ENCODE measurements around the gene SLAMF7.

SLAMF7 gene

GRCh38 chr1:160716013-160716412, 23.0 kb upstream of the SLAMF7 start:
- H3K27ac ChIP-seq: no peak overlapping the region
- no peak for TF ChIP-seq ZFX (IDR thresholded peaks at IDR 0.05; ENCODE audit: borderline replicate concordance)
- no peak for TF ChIP-seq CTCF (IDR thresholded peaks at IDR 0.05)

DNA sequence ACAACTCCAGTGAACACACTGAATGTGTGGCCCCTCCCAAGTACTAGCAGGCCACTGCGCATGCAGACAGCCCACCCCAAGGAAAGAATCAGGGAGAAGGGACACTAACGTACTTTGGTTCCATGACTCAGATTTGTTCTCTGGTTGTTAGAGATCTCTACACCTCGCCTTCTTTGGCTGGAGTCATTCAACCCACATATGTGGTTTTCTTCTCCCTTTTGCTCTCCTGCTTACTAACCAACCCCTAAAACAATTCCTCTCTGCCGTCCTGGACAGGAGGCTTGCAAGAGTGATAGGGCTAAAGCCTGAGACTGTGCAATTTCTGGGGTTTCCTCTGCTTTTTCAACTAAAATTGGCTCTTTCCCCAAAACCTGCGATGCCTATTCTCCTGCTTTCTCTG, 21.7 kb upstream of the SLAMF7 start:
- TF ChIP-seq CTCF (IDR thresholded peaks at IDR 0.05) (no peak), ZFX (IDR thresholded peaks at IDR 0.05; ENCODE audit: borderline replicate concordance) (no peak)

DNA sequence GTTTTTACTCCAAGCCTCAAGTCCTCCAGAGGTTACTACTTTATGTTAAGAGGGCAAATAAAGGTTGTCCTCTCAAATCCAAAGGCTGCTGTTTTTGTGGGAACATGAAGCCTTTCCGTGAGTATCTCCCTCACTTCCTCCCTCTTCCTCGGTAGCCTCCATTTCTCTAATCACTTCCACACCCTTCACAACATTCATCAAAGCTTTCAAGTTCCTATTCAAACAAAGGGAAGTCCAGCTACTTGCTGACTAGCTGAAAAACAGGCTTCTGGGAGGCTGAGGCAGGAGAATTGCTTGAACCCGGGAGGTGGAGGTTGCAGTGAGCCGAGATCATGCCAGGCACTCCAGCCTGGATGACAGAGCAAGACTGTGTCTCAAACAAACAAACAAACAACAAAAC, 20.8 kb upstream of the SLAMF7 start:
- no peak overlapping the region for H3K27ac ChIP-seq
- no peak for TF ChIP-seq CTCF (IDR thresholded peaks at IDR 0.05)
- no peak for TF ChIP-seq ZFX (IDR thresholded peaks at IDR 0.05; ENCODE audit: borderline replicate concordance)

More for the DNA sequence above, 21.7 kb upstream of the SLAMF7 start:
- H3K27ac ChIP-seq: no peak overlapping the region

DNA sequence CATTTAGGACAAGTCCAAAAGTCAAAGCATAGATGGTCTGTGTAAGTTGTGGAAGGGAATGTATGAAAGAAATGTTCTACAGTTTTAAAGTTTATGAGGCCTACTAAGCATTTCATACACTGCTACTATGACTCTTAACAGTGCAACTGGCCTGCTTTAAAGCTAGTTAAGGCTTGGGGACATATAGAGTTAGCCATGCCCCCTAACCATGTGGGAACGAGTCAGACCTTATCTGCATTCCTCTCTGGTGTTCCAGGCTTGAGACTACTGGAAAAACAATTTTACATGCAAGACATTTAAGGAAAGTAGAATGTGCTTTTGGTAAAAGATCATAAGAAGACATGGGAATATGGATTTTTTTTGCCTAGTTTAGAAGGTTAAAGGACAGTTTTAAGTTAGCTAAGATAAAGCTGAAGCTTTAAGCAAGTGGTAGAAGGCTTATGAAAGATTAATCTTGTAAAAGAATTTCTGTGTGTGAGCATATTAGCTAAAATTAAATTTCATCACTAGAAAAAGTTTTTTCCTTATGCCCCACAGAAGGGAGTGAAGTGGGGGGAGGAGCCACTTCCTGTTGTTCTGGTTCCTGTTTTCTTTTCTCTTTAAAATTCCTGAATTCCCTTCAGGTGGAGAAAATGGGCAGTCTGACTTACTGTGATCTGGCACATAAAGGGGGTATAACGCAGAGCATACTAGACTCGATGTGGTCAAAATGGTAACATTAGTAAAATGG, 18.5 kb upstream of the SLAMF7 start:
- no peak overlapping the region for H3K27ac ChIP-seq
- TF ChIP-seq CTCF (IDR thresholded peaks at IDR 0.05): no peak
- no peak for TF ChIP-seq ZFX (IDR thresholded peaks at IDR 0.05; ENCODE audit: borderline replicate concordance)

GRCh38 chr1:160721473-160721872, 17.6 kb upstream of the SLAMF7 start:
- no peak for TF ChIP-seq CTCF (IDR thresholded peaks at IDR 0.05)
- no peak for TF ChIP-seq ZFX (IDR thresholded peaks at IDR 0.05; ENCODE audit: borderline replicate concordance)
- no peak overlapping the region for H3K27ac ChIP-seq

GRCh38 chr1:160722726-160723125, 16.3 kb upstream of the SLAMF7 start:
- no peak overlapping the region for H3K27ac ChIP-seq
- no peak for TF ChIP-seq CTCF (IDR thresholded peaks at IDR 0.05)
- TF ChIP-seq ZFX (IDR thresholded peaks at IDR 0.05; ENCODE audit: borderline replicate concordance): no peak

GRCh38 chr1:160723332-160723731, 15.7 kb upstream of the SLAMF7 start:
- TF ChIP-seq ZFX (IDR thresholded peaks at IDR 0.05; ENCODE audit: borderline replicate concordance): no peak
- no peak for TF ChIP-seq CTCF (IDR thresholded peaks at IDR 0.05)
- H3K27ac ChIP-seq: no peak overlapping the region

All from 22Rv1 (cell line).